Smooth muscle cell (in vitro differentiated cells): ENCODE measurements around the gene ZCCHC14. TPM values are rescaled to one million over a fixed set of nuclear protein-coding genes. Genes with fewer than 3 reads are reported as not detected.

Experiments
- DNase-seq: peaks from one replicate; lab custom pipeline; 2025; ENCODE audit not compliant: unreplicated experiment; lab: John Stamatoyannopoulos, UW
- H2AFZ ChIP-seq: fragments of 200-600 bp; sonication (generic); 2 replicates; pipeline ENCODE4 v1.6.0; 2016; ENCODE audit warnings: antibody characterized with exemption, low read depth, mild to moderate bottlenecking
- H3F3A ChIP-seq: fragments of 200-600 bp; sonication (generic); 2 replicates; pipeline ENCODE4 v1.6.0; 2017; ENCODE audit warnings: antibody characterized with exemption, low read depth
- H3K27ac ChIP-seq: fragments of 200-600 bp; sonication (generic); 2 replicates; pipeline ENCODE4 v1.5.1; 2016; ENCODE audit warnings: low read depth, mild to moderate bottlenecking
- H3K27me3 ChIP-seq: fragments of 200-600 bp; sonication (generic); 2 replicates; pipeline ENCODE4 v1.6.1; 2016; ENCODE audit warnings: low read depth, mild to moderate bottlenecking
- H3K36me3 ChIP-seq: fragments of 200-600 bp; sonication (generic); 2 replicates; pipeline ENCODE4 v1.5.1; 2016; ENCODE audit warnings: low read depth
- H3K4me1 ChIP-seq: fragments of 200-600 bp; sonication (generic); 2 replicates; pipeline ENCODE4 v1.5.1; 2016; ENCODE audit warnings: low read depth
- H3K4me2 ChIP-seq: fragments of 200-600 bp; sonication (generic); 2 replicates; pipeline ENCODE4 v1.6.0; 2016; ENCODE audit warnings: mild to moderate bottlenecking
- H3K4me3 ChIP-seq: fragments of 200-600 bp; sonication (generic); 2 replicates; pipeline ENCODE4 v1.5.1; 2016; ENCODE audit warnings: mild to moderate bottlenecking
- H3K79me2 ChIP-seq: fragments of 200-600 bp; sonication (generic); 2 replicates; pipeline ENCODE4 v1.6.0; 2016; ENCODE audit warnings: low read depth, mild to moderate bottlenecking
- H3K9ac ChIP-seq: fragments of 200-600 bp; sonication (generic); 2 replicates; pipeline ENCODE4 v1.6.0; 2016; ENCODE audit warnings: low read depth
- H3K9me3 ChIP-seq: fragments of 200-600 bp; sonication (generic); replicated peaks from 2 replicates; pipeline ENCODE4 v1.5.1; 2016; ENCODE audit warnings: low read depth
- H4K20me1 ChIP-seq: fragments of 200-600 bp; sonication (generic); 2 replicates; pipeline ENCODE4 v1.6.0; 2016; ENCODE audit warnings: low read depth
- WGBS: methylation state at CpG from one replicate; pipeline ENCODE4 v1.1.7; 2016; ENCODE audit warnings: low lambda C conversion rate; 5-methylcytosine and 5-hydroxymethylcytosine counted together
- polyA plus RNA-seq: library from polyadenylated mRNA; unstranded; fragments of >200 nt; fragmentation: Nextera tagmentation; extraction: Ambion mirVana; gene quantifications from 2 replicates; pipeline ENCODE4 v1.2.1, GENCODE V29; 2016
- total RNA-seq: library from RNA; depleted of rRNA; stranded (reverse); fragments of >200 nt; gene quantifications from 2 replicates; pipeline ENCODE4 v1.2.3, GENCODE V29; 2014
- TF ChIP-seq, protein P1 (sequence below): fragments of 200-600 bp; sonication (generic); IDR thresholded peaks from 2 replicates; pipeline ENCODE4 v1.5.1; 2017; ENCODE audit warnings: borderline replicate concordance, mild to moderate bottlenecking, antibody characterized with exemption; ENCODE audit not compliant: insufficient read depth, poor library complexity, severe bottlenecking

The ZCCHC14 gene
- total and polyA plus RNA-seq, 2 experiments from 2014 or later: 4.6 to 8.5 TPM

DNA sequence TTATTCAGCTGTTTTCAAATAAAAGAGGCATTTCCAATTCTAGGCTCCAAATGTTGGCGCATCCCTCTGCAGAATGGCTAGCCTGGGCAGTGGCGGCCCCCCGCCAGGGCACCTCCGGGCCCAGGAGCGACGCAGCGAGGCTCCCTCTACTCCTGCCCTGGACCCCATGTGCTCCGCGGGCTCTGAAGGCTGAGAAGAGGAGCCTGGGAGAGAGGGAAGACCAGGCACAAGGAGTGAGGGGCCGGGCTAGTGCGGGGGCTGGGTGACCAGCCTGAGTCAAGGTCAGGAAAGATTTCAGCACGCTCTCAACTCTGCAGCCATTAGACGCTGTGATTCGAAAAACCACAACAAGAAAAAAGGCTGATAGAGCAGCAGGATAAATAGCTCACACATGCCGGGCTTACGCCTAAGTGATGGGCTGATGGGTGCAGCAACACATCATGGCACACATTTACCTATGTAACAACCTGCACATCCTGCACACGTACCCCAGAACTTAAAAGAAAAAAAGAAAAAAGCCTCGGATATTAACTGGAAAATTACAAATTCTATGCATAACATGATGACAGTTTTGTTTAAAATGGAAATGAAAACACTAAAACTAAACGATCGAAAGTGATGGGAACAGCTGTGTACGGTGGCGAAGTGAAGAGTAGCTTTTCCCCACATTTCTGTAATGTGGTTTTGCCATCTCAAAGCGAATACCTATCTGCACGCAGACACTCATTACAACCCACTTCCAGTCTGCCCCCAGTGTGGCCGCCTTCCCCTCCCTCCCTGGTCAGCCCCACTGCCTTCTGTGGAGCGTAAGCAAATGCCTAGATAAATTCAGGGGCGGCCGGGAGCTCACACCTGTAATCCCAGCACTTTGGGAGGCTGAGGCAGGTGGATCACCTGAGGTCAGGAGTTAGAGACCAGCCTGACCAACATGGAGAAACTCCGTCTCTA is 56.3 kb downstream of the ZCCHC14 start:
- Histone ChIP-seq H3K27ac (peak overlapping the region; percentile 92), H3F3A (peaks cover 10% of the 10 kb centered on the region), H2AFZ (no peak overlapping the region), H3K9me3 (no peaks in the 10 kb centered on the region), H4K20me1 (peaks cover 85% of the 10 kb centered on the region), H3K4me1 (peaks cover 7% of the 10 kb centered on the region), H3K4me3 (no peak overlapping the region), H3K79me2 (peaks cover 14% of the 10 kb centered on the region), H3K36me3 (no peaks in the 10 kb centered on the region), H3K27me3 (no peaks in the 10 kb centered on the region), H3K4me2 (peak overlapping the region; percentile 75), H3K9ac (peak overlapping the region; percentile 55)
- 58% methylated on average over 29 of the region's 29 CpGs for WGBS
- TF ChIP-seq, protein P1, sequence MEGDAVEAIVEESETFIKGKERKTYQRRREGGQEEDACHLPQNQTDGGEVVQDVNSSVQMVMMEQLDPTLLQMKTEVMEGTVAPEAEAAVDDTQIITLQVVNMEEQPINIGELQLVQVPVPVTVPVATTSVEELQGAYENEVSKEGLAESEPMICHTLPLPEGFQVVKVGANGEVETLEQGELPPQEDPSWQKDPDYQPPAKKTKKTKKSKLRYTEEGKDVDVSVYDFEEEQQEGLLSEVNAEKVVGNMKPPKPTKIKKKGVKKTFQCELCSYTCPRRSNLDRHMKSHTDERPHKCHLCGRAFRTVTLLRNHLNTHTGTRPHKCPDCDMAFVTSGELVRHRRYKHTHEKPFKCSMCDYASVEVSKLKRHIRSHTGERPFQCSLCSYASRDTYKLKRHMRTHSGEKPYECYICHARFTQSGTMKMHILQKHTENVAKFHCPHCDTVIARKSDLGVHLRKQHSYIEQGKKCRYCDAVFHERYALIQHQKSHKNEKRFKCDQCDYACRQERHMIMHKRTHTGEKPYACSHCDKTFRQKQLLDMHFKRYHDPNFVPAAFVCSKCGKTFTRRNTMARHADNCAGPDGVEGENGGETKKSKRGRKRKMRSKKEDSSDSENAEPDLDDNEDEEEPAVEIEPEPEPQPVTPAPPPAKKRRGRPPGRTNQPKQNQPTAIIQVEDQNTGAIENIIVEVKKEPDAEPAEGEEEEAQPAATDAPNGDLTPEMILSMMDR: no peak
- DNase-seq: peak; percentile 8

DNA sequence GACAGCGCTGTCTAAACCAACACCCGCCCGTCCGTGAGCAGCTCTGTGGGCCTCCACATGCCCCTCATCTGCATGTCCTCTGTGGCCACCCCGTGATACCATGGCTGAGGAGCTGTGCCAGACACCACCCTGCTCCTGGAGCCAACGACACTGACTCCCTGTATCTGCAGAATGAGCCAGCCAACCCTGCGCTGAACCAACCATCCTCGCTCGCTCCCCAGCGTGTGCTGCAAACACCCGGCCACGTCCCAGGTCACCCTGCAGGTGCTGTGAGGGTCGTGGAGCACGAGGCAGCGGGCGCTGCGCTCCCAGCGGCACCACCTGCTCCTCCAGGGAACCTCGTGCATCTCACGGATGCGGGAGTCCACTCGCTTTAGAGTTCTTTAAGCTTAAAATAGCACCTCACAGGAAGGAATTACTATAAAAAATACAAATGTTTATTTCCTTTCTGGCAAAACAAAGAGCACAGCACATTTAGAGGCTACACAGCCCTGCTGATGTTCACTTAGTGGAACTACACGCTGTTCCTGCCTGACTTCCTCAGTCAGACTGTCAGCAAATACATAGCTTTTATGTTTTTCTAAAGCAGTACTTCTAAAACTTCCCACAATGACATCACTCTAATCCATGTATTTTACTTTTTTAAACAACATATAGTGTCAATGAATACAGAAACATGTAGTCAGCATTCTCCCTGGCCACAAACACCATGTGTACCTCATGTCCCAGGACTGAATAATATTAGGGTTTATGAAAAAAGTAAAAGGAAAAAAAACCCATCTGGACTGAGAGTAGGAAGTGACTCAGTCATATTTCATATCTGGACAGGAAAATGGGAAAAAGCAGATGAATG is 57.2 kb downstream of the ZCCHC14 start:
- Histone ChIP-seq H3K27ac (peak overlapping the region; percentile 92), H4K20me1 (peaks cover 84% of the 10 kb centered on the region), H3K9ac (peak overlapping the region; percentile 55), H3K27me3 (no peaks in the 10 kb centered on the region), H3K4me2 (peak overlapping the region; percentile 75), H2AFZ (no peak overlapping the region), H3F3A (peaks cover 15% of the 10 kb centered on the region), H3K4me1 (peaks cover 7% of the 10 kb centered on the region), H3K79me2 (peaks cover 14% of the 10 kb centered on the region), H3K4me3 (no peak overlapping the region), H3K36me3 (no peaks in the 10 kb centered on the region), H3K9me3 (no peaks in the 10 kb centered on the region)
- no peak for DNase-seq
- TF ChIP-seq, protein P1: no peak
- 86% methylated on average over 23 of the region's 23 CpGs for WGBS

DNA sequence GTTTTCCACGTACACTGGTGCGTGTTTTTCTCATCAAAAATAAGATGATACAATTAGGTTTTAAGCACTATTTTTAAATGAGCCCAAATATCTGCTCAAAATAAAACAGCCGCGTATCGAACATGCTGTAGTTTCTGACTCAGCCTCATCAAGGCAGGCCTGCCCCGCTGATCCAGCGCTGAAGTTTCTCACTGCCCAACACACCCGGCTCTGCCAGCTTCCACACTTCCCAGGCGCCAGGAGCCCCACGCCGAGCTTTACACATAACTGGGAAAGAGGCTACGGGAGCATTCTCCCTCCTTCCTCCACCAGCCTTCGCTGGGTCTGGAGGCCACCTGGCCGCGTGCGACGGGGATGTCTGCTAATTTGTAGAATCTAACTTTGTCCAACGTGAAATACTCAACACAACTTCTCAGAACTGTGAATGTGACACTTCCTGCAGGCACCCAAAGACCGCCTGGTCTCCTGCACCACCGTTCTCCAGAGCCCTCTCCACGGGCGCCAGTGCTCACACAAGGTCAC is 58.6 kb downstream of the ZCCHC14 start:
- Histone ChIP-seq H3K27me3 (no peaks in the 10 kb centered on the region), H3K27ac (no peak overlapping the region), H3K9ac (no peak overlapping the region), H3K9me3 (no peaks in the 10 kb centered on the region), H3K4me3 (no peak overlapping the region), H3K79me2 (peaks cover 14% of the 10 kb centered on the region), H4K20me1 (peaks cover 77% of the 10 kb centered on the region), H3K4me2 (no peak overlapping the region), H3K36me3 (no peaks in the 10 kb centered on the region), H3F3A (peaks cover 19% of the 10 kb centered on the region), H3K4me1 (peaks cover 7% of the 10 kb centered on the region), H2AFZ (no peak overlapping the region)
- no peak for DNase-seq
- 99% methylated on average over 22 of the region's 22 CpGs for WGBS
- TF ChIP-seq, protein P1: no peak
